Hematopoietic multipotent progenitor cell treated with erythropoietin and hydrocortisone succinate and interleukin-3 and kit ligand, for 17 days (in vitro differentiated cells): ENCODE results near the gene ZNF74.
A peak's percentile ranks its signal among the peaks of the same experiment; 100 is the strongest.
"Not testable (repeated sequence)": the region's sequence is repeated elsewhere in the genome, so short reads cannot be mapped to it uniquely, and the experiment has no call there.

ENCODE experiments used
- DNase-seq: peaks from one replicate; pipeline ENCODE4 v3.0.0-alpha.2; 2015; ENCODE audit warnings: low spot score

ZNF74 gene

GRCh38 chr22:20393705-20394476, at the start of gene ZNF74:
ZNF74 (plus strand) TSS chr22:20394151; CDS start chr22:20394629, 478 bp downstream.
- DNase-seq = peak; percentile 17

- DNase-seq = not testable (repeated sequence)
These were observed 47.4 kb upstream of the ZNF74 start for GRCh38 chr22:20346553-20346952.

GRCh38 chr22:20352536-20352935, 41.4 kb upstream of the ZNF74 start:
- DNase-seq = not testable (repeated sequence)

- DNase-seq = no peak
These were observed 39.5 kb upstream of the ZNF74 start for GRCh38 chr22:20354238-20354975.

GRCh38 chr22:20355939-20356636, 37.9 kb upstream of the ZNF74 start:
- DNase-seq = not testable (repeated sequence)

- not testable (repeated sequence) for DNase-seq
These were observed 37.0 kb upstream of the ZNF74 start for GRCh38 chr22:20356906-20357305.

- DNase-seq = not testable (repeated sequence)
These were observed 36.0 kb upstream of the ZNF74 start for GRCh38 chr22:20357967-20358366.

GRCh38 chr22:20358503-20359239, 35.3 kb upstream of the ZNF74 start:
- not testable (repeated sequence) for DNase-seq

GRCh38 chr22:20360261-20360660, 33.7 kb upstream of the ZNF74 start:
- not testable (repeated sequence) for DNase-seq

- DNase-seq = not testable (repeated sequence)
These were observed 32.8 kb upstream of the ZNF74 start for GRCh38 chr22:20360866-20361751.

GRCh38 chr22:20361752-20362229, 32.2 kb upstream of the ZNF74 start:
- DNase-seq = not testable (repeated sequence)

- DNase-seq = not testable (repeated sequence)
These were observed 31.5 kb upstream of the ZNF74 start for GRCh38 chr22:20362403-20362802.

- not testable (repeated sequence) for DNase-seq
These were observed 29.4 kb upstream of the ZNF74 start for GRCh38 chr22:20364335-20365260.

GRCh38 chr22:20366841-20367240, 27.1 kb upstream of the ZNF74 start:
- not testable (repeated sequence) for DNase-seq

- not testable (repeated sequence) for DNase-seq
These were observed 25.1 kb upstream of the ZNF74 start for GRCh38 chr22:20368875-20369274.

- DNase-seq = not testable (repeated sequence)
These were observed 22.3 kb upstream of the ZNF74 start for GRCh38 chr22:20371687-20372086.

GRCh38 chr22:20372406-20372854, 21.5 kb upstream of the ZNF74 start:
- DNase-seq = not testable (repeated sequence)

GRCh38 chr22:20373195-20373706, 20.7 kb upstream of the ZNF74 start:
- not testable (repeated sequence) for DNase-seq

- not testable (repeated sequence) for DNase-seq
These were observed 19.8 kb upstream of the ZNF74 start for GRCh38 chr22:20374130-20374529.
